WTC11 (cell line): Measurements from ENCODE around the gene RUVBL2. TPM values are rescaled to one million over a fixed set of nuclear protein-coding genes. Genes with fewer than 3 reads are reported as not detected.
A peak's percentile ranks its signal among the peaks of the same experiment; 100 is the strongest.

Source experiments
- ATAC-seq: fragments of 200-7000 bp; cut with Tn5 transposase; 2 replicates; pipeline ENCODE4 v1.10.0; 2021; ENCODE audit warnings: mild to moderate bottlenecking, moderate library complexity
- CTCF ChIA-PET: fragments of 300-600 bp; sonication (Branson Sonifier 250); formaldehyde crosslinking; loops from one replicate; lab custom pipeline; 2021; ENCODE audit warnings: antibody characterized with exemption; lab: Charles Lee
- POLR2A ChIA-PET: fragments of 350-600 bp; sonication (Branson Sonifier 250); formaldehyde crosslinking; loops from one replicate; lab custom pipeline; 2021; ENCODE audit warnings: antibody characterized with exemption; lab: Charles Lee
- DNase-seq: peaks from one replicate; pipeline ENCODE4 v3.0.0; 2021; ENCODE audit warnings: low spot score
- H3K27ac Mint-ChIP-seq: 2 replicates; pipeline ENCODE4 v1.8.0; 2021; ENCODE audit warnings: mixed read lengths
- H3K27me3 Mint-ChIP-seq: 2 replicates; pipeline ENCODE4 v1.8.0; 2021; ENCODE audit warnings: low read depth, mild to moderate bottlenecking, moderate library complexity, mixed read lengths
- H3K36me3 Mint-ChIP-seq: 2 replicates; pipeline ENCODE4 v1.8.0; 2021; ENCODE audit warnings: mixed read lengths
- H3K4me1 Mint-ChIP-seq: 2 replicates; pipeline ENCODE4 v1.8.0; 2022; ENCODE audit warnings: mixed read lengths
- H3K4me3 Mint-ChIP-seq: 2 replicates; pipeline ENCODE4 v1.8.0; 2021; ENCODE audit warnings: mild to moderate bottlenecking, moderate library complexity, mixed read lengths
- H3K9me3 Mint-ChIP-seq: 2 replicates; pipeline ENCODE4 v1.8.0; 2021; ENCODE audit warnings: mixed read lengths
- GRHL2 ChIP-seq: fragments of 250-450 bp; sonication (Bioruptor Pico); IDR thresholded peaks from 2 replicates; pipeline ENCODE4 v1.8.0; 2022; ENCODE audit warnings: mild to moderate bottlenecking, moderate library complexity; ENCODE audit not compliant: insufficient replicate concordance, severe bottlenecking
- NFATC4 ChIP-seq: fragments of 250-450 bp; sonication (Bioruptor Pico); IDR thresholded peaks from 2 replicates; pipeline ENCODE4 v1.9.0; 2021; ENCODE audit warnings: mild to moderate bottlenecking
- NFE2L1 ChIP-seq: sonication (generic); formaldehyde crosslinking; IDR thresholded peaks from 2 replicates; pipeline ENCODE4 v1.8.1; 2023; ENCODE audit warnings: missing genetic modification reagents
- OVOL2 ChIP-seq: fragments of 250-450 bp; sonication (Bioruptor Pico); IDR thresholded peaks from 2 replicates; pipeline ENCODE4 v1.9.0; 2021; ENCODE audit warnings: mild to moderate bottlenecking, borderline replicate concordance
- ZNF317 ChIP-seq: sonication (generic); formaldehyde crosslinking; IDR thresholded peaks from 2 replicates; pipeline ENCODE4 v1.8.1; 2023; ENCODE audit warnings: low read depth, mild to moderate bottlenecking, moderate library complexity, missing genetic modification reagents, borderline replicate concordance
- ZNF423 ChIP-seq: fragments of 250-450 bp; sonication (Bioruptor Pico); IDR thresholded peaks from 2 replicates; pipeline ENCODE4 v2.1.2; 2022; ENCODE audit warnings: mild to moderate bottlenecking, moderate library complexity
- ZNF512 ChIP-seq: sonication (generic); formaldehyde crosslinking; IDR thresholded peaks from 2 replicates; pipeline ENCODE4 v1.8.1; 2022; ENCODE audit warnings: missing genetic modification reagents, borderline replicate concordance
- total RNA-seq: library from RNA; stranded (reverse); gene quantifications from 3 replicates; pipeline ENCODE4 v1.2.3, GENCODE V29; 2021
- TF ChIP-seq, protein P1 (sequence below): fragments of 250-450 bp; sonication (Bioruptor Pico); IDR thresholded peaks from 2 replicates; pipeline ENCODE4 v1.9.0; 2021; ENCODE audit warnings: mild to moderate bottlenecking, borderline replicate concordance
- TF ChIP-seq, protein P2 (sequence below): fragments of 200-600 bp; IDR thresholded peaks from 2 replicates; pipeline ENCODE4 v1.8.0; 2022; ENCODE audit warnings: antibody characterized with exemption

The RUVBL2 gene
- total RNA-seq, 1 experiment from 2014 or later = 178 TPM

- TF ChIP-seq ZNF317 = no peak
- no peak for TF ChIP-seq GRHL2 (CRISPR knock-in tag)
- TF ChIP-seq ZNF512 (CRISPR knock-in tag) = no peak
- TF ChIP-seq NFATC4 (CRISPR knock-in tag) = no peak
Measured at GRCh38 chr19:48963371-48964204, 30.1 kb upstream of the RUVBL2 start (continued).

GRCh38 chr19:48964205-48965039 is 29.3 kb upstream of the RUVBL2 start:
- Mint-ChIP-seq H3K36me3 (peaks cover 40% of the 10 kb centered on the region), H3K4me1 (peaks cover 33% of the 10 kb centered on the region)
- no peak for ATAC-seq

More at GRCh38 chr19:48964205-48965039, 29.3 kb upstream of the RUVBL2 start:
- Mint-ChIP-seq H3K9me3 (peaks cover 4% of the 10 kb centered on the region), H3K27ac (peak overlapping the region; percentile 99), H3K27me3 (no peaks in the 10 kb centered on the region), H3K4me3 (peak overlapping the region; percentile 99)
- CTCF ChIA-PET = interaction anchor here (0.6 to 2.2 kb wide), 9 partner anchors 29 to 176 kb away, joined by 3 to 13 read pairs (median 4); partner anchors contain the start of genes DHDH, GYS1 and RUVBL2
- peak; percentile 54 for DNase-seq
- TF ChIP-seq, protein P1, sequence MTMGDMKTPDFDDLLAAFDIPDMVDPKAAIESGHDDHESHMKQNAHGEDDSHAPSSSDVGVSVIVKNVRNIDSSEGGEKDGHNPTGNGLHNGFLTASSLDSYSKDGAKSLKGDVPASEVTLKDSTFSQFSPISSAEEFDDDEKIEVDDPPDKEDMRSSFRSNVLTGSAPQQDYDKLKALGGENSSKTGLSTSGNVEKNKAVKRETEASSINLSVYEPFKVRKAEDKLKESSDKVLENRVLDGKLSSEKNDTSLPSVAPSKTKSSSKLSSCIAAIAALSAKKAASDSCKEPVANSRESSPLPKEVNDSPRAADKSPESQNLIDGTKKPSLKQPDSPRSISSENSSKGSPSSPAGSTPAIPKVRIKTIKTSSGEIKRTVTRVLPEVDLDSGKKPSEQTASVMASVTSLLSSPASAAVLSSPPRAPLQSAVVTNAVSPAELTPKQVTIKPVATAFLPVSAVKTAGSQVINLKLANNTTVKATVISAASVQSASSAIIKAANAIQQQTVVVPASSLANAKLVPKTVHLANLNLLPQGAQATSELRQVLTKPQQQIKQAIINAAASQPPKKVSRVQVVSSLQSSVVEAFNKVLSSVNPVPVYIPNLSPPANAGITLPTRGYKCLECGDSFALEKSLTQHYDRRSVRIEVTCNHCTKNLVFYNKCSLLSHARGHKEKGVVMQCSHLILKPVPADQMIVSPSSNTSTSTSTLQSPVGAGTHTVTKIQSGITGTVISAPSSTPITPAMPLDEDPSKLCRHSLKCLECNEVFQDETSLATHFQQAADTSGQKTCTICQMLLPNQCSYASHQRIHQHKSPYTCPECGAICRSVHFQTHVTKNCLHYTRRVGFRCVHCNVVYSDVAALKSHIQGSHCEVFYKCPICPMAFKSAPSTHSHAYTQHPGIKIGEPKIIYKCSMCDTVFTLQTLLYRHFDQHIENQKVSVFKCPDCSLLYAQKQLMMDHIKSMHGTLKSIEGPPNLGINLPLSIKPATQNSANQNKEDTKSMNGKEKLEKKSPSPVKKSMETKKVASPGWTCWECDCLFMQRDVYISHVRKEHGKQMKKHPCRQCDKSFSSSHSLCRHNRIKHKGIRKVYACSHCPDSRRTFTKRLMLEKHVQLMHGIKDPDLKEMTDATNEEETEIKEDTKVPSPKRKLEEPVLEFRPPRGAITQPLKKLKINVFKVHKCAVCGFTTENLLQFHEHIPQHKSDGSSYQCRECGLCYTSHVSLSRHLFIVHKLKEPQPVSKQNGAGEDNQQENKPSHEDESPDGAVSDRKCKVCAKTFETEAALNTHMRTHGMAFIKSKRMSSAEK (CRISPR knock-in tag) = no peak
- TF ChIP-seq, protein P2, sequence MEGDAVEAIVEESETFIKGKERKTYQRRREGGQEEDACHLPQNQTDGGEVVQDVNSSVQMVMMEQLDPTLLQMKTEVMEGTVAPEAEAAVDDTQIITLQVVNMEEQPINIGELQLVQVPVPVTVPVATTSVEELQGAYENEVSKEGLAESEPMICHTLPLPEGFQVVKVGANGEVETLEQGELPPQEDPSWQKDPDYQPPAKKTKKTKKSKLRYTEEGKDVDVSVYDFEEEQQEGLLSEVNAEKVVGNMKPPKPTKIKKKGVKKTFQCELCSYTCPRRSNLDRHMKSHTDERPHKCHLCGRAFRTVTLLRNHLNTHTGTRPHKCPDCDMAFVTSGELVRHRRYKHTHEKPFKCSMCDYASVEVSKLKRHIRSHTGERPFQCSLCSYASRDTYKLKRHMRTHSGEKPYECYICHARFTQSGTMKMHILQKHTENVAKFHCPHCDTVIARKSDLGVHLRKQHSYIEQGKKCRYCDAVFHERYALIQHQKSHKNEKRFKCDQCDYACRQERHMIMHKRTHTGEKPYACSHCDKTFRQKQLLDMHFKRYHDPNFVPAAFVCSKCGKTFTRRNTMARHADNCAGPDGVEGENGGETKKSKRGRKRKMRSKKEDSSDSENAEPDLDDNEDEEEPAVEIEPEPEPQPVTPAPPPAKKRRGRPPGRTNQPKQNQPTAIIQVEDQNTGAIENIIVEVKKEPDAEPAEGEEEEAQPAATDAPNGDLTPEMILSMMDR = no peak
- TF ChIP-seq OVOL2 (CRISPR knock-in tag) (no peak), ZNF423 (CRISPR knock-in tag) (peak; percentile 7; the same call in 1 of the 2 replicates), NFE2L1 (CRISPR knock-in tag) (no peak)
- POLR2A ChIA-PET = interaction anchor here (0.6 to 1.4 kb wide), 10 partner anchors 29 to 335 kb away, joined by 3 to 6 read pairs (median 3); partner anchors contain the start of genes GYS1, PPP1R15A and RUVBL2
